ENCODE measurements around the gene C19orf81.

The C19orf81 gene

GRCh38 chr19:50708179-50708879 is 59.1 kb downstream of the C19orf81 start:
- no peak for DNase-seq (ENCODE audit: low read depth in 2 of 2, low spot score in 1 of 2)

Data from stimulated activated CD8-positive, alpha-beta memory T cell treated with anti-CD3 and anti-CD28 coated beads, Interleukin-4, amount 100 ng/mL, for 1 hour (primary cell).